OCI-LY1 (cell line): Measurements from ENCODE around the gene TRAPPC3L.

Source experiments
- H2AFZ ChIP-seq: fragments of 200-600 bp; sonication (generic), shearing (Covaris generic); 2 replicates; pipeline ENCODE4 v1.6.0; 2014; ENCODE audit warnings: antibody characterized with exemption, mild to moderate bottlenecking, low read length
- H3F3A ChIP-seq: fragments of 200-600 bp; sonication (generic), shearing (Covaris generic); 2 replicates; pipeline ENCODE4 v1.6.0; 2014; ENCODE audit warnings: mild to moderate bottlenecking, antibody characterized with exemption, low read length, moderate library complexity; ENCODE audit not compliant: insufficient read depth
- H3K27ac ChIP-seq: fragments of 200-600 bp; sonication (generic); 2 replicates; pipeline ENCODE4 v1.5.1; 2014; ENCODE audit warnings: low read length, mixed run types, mild to moderate bottlenecking, low read depth; ENCODE audit not compliant: poor library complexity, severe bottlenecking
- H3K27me3 ChIP-seq: fragments of 200-600 bp; sonication (generic); 2 replicates; pipeline ENCODE4 v1.6.0; 2014; ENCODE audit warnings: antibody characterized with exemption, mild to moderate bottlenecking, low read length, moderate library complexity; ENCODE audit not compliant: insufficient read depth
- H3K36me3 ChIP-seq: fragments of 200-600 bp; sonication (generic); 2 replicates; pipeline ENCODE4 v1.6.1; 2014; ENCODE audit warnings: mild to moderate bottlenecking, antibody characterized with exemption, low read length, moderate library complexity, mixed read lengths; ENCODE audit not compliant: insufficient read depth
- H3K4me1 ChIP-seq: fragments of 200-600 bp; sonication (generic); 2 replicates; pipeline ENCODE4 v1.5.1; 2014; ENCODE audit warnings: mild to moderate bottlenecking, low read length, moderate library complexity; ENCODE audit not compliant: insufficient read depth, severe bottlenecking
- H3K4me2 ChIP-seq: fragments of 200-600 bp; sonication (generic), shearing (Covaris generic); 2 replicates; pipeline ENCODE4 v1.6.1; 2014; ENCODE audit warnings: low read length
- H3K4me3 ChIP-seq: fragments of 200-600 bp; sonication (generic); 2 replicates; pipeline ENCODE4 v1.5.1; 2014; ENCODE audit warnings: low read length, low read depth, mild to moderate bottlenecking, mixed read lengths; ENCODE audit not compliant: poor library complexity, severe bottlenecking
- H3K79me2 ChIP-seq: fragments of 200-600 bp; shearing (Covaris generic); 2 replicates; pipeline ENCODE4 v1.6.1; 2016; ENCODE audit warnings: mixed run types, low read length, mixed read lengths; ENCODE audit not compliant: insufficient read depth
- H3K9ac ChIP-seq: fragments of 200-600 bp; sonication (generic), shearing (Covaris generic); 2 replicates; pipeline ENCODE4 v1.6.1; 2014; ENCODE audit warnings: mild to moderate bottlenecking, low read length, mixed read lengths
- H3K9me2 ChIP-seq: fragments of 200-600 bp; sonication (generic), shearing (Covaris generic); 2 replicates; pipeline ENCODE4 v1.6.1; 2014; ENCODE audit warnings: low read depth, mild to moderate bottlenecking, low read length, mixed read lengths
- H3K9me3 ChIP-seq: fragments of 200-600 bp; shearing (Covaris generic); 2 replicates; pipeline ENCODE4 v1.6.1; 2014; ENCODE audit warnings: low read length, mixed read lengths
- H4K20me1 ChIP-seq: fragments of 200-600 bp; sonication (generic), shearing (Covaris generic); 2 replicates; pipeline ENCODE4 v1.6.0; 2016; ENCODE audit warnings: mild to moderate bottlenecking, low read length; ENCODE audit not compliant: insufficient read depth
- EZH2 ChIP-seq: fragments of 200-600 bp; sonication (generic), shearing (Covaris generic); IDR thresholded peaks from 2 replicates; pipeline ENCODE4 v1.8.0; 2017; ENCODE audit warnings: borderline replicate concordance, mixed run types, mild to moderate bottlenecking, antibody characterized with exemption, low read length, moderate library complexity, mixed read lengths
- TF ChIP-seq, protein P1 (sequence below): fragments of 200-600 bp; sonication (generic), shearing (Covaris generic); IDR thresholded peaks from 2 replicates; pipeline ENCODE4 v1.5.1; 2017; ENCODE audit warnings: mild to moderate bottlenecking, antibody characterized with exemption, low read length, moderate library complexity, mixed read lengths

TRAPPC3L gene

DNA sequence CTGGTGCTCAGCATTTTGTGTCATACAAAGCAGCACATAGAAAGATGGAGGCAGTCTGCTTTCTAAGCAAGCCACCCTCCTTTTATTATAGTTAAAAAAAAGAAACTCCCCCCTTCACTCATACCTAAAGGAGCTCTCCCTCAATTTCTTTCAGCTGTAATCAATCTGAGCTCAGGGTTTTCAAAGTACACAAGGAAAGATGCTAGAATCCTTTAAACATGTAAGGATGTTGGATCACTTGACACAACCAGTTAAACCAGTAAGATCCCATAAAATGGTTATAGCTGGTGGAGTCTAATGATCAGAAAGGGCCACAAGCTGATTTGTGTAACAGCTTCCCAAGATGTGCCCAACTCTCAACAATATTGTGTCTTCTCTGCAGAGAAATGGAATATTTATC lies 8.0 kb upstream of the TRAPPC3L start, which contains the start of gene CALHM4:
Gene CALHM4 (plus strand): TSS at position 301 of the 400 bp plus-strand sequence. CDS start 43 bp downstream, at position 344.
- Histone ChIP-seq H3K9me2 (no peaks in the 10 kb centered on the region), H2AFZ (no peak within 1 kb of the TSS), H3K4me2 (no peak within 1 kb of the TSS), H3K4me1 (no peaks in the 10 kb centered on the region), H3K9ac (no peak within 1 kb of the TSS), H4K20me1 (no peaks in the 10 kb centered on the region), H3K4me3 (no peak within 1 kb of the TSS), H3F3A (no peaks in the 10 kb centered on the region), H3K36me3 (no peaks in the 10 kb centered on the region), H3K9me3 (no peaks in the 10 kb centered on the region), H3K27me3 (no peaks in the 10 kb centered on the region), H3K79me2 (no peaks in the 10 kb centered on the region), H3K27ac (no peak within 1 kb of the TSS)
- TF ChIP-seq, protein P1, sequence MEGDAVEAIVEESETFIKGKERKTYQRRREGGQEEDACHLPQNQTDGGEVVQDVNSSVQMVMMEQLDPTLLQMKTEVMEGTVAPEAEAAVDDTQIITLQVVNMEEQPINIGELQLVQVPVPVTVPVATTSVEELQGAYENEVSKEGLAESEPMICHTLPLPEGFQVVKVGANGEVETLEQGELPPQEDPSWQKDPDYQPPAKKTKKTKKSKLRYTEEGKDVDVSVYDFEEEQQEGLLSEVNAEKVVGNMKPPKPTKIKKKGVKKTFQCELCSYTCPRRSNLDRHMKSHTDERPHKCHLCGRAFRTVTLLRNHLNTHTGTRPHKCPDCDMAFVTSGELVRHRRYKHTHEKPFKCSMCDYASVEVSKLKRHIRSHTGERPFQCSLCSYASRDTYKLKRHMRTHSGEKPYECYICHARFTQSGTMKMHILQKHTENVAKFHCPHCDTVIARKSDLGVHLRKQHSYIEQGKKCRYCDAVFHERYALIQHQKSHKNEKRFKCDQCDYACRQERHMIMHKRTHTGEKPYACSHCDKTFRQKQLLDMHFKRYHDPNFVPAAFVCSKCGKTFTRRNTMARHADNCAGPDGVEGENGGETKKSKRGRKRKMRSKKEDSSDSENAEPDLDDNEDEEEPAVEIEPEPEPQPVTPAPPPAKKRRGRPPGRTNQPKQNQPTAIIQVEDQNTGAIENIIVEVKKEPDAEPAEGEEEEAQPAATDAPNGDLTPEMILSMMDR = no peak
- TF ChIP-seq EZH2 = no peak

DNA sequence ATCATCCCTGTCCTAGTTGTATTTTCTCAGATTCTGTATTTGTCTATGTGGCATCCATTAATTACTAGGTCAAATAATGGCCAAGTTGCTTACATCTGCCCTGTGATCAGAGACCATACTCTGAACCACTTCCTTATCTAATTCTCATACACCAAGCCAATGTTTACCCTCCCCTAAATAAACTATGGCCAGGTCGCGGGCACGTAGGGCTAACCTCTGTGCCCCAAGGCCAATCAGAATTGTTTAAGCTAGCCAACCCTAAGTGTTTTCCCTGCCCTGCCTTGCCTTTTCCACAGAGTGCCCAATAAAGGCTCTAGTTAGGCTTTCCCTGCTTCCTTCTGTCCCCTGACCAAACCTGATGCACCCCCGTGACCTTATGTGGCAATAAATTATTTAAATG lies 5.3 kb upstream of the TRAPPC3L start:
- Histone ChIP-seq H3K4me3 (no peak overlapping the region), H4K20me1 (no peaks in the 10 kb centered on the region), H3K4me1 (no peaks in the 10 kb centered on the region), H3F3A (no peaks in the 10 kb centered on the region), H2AFZ (no peak overlapping the region), H3K79me2 (no peaks in the 10 kb centered on the region), H3K36me3 (no peaks in the 10 kb centered on the region), H3K9ac (no peak overlapping the region), H3K9me2 (no peaks in the 10 kb centered on the region), H3K27ac (no peak overlapping the region), H3K4me2 (no peak overlapping the region), H3K9me3 (no peaks in the 10 kb centered on the region), H3K27me3 (no peaks in the 10 kb centered on the region)
- no peak for TF ChIP-seq EZH2
- TF ChIP-seq, protein P1 = no peak

DNA sequence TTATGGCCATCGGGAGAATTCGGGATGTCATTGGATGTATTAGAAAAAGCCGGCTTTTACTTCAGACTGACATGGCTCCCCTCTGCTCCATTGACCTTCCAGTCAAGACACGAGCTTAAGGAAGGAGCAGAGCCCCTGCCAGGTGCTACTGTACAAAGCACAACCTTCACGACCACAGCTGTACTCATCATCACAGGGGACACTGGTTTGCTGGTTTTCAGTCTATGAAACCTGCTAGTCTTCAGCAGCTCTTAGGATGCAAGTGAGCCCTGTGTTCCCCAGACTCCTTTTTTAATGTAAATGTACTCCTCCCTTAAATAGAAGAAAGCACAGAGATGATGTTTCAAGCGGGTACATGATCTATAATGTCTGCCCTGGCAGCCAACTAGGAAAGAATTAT lies 1.9 kb upstream of the TRAPPC3L start:
- Histone ChIP-seq H3K36me3 (no peaks in the 10 kb centered on the region), H3K4me1 (no peaks in the 10 kb centered on the region), H3K27me3 (no peaks in the 10 kb centered on the region), H3K9ac (no peak overlapping the region), H3K79me2 (no peaks in the 10 kb centered on the region), H3K9me3 (no peaks in the 10 kb centered on the region), H3F3A (no peaks in the 10 kb centered on the region), H3K4me3 (no peak overlapping the region), H4K20me1 (no peaks in the 10 kb centered on the region), H3K4me2 (no peak overlapping the region), H3K9me2 (no peaks in the 10 kb centered on the region), H3K27ac (no peak overlapping the region), H2AFZ (no peak overlapping the region)
- TF ChIP-seq, protein P1 = no peak
- no peak for TF ChIP-seq EZH2
